Nephron progenitor cell (in vitro differentiated cells): ENCODE results near the gene DDX55.

Experiments
- DNase-seq: peaks from one replicate; pipeline ENCODE4 v3.0.0; 2021
- H3K27ac Mint-ChIP-seq: 2 replicates; pipeline ENCODE4 v1.8.0; 2021; ENCODE audit warnings: mild to moderate bottlenecking, moderate library complexity, mixed read lengths
- H3K27me3 Mint-ChIP-seq: 2 replicates; pipeline ENCODE4 v1.8.0; 2021; ENCODE audit warnings: mild to moderate bottlenecking, low read depth, mixed read lengths; ENCODE audit not compliant: poor library complexity
- H3K36me3 Mint-ChIP-seq: 2 replicates; pipeline ENCODE4 v1.8.0; 2021; ENCODE audit warnings: low read depth, mixed read lengths
- H3K4me1 Mint-ChIP-seq: 2 replicates; pipeline ENCODE4 v1.8.0; 2021; ENCODE audit warnings: mixed read lengths
- H3K4me3 Mint-ChIP-seq: 2 replicates; pipeline ENCODE4 v1.8.0; 2021; ENCODE audit warnings: mild to moderate bottlenecking, moderate library complexity, mixed read lengths
- H3K9me3 Mint-ChIP-seq: 2 replicates; pipeline ENCODE4 v1.8.0; 2021; ENCODE audit warnings: mild to moderate bottlenecking, moderate library complexity, mixed read lengths
- TF ChIP-seq, protein P1 (sequence below): fragments of 200-600 bp; sonication (generic); IDR thresholded peaks from 2 replicates; pipeline ENCODE4 v1.5.0; 2021; ENCODE audit warnings: antibody characterized with exemption

DDX55 gene

GRCh38 chr12:123634142-123634561 is 32.3 kb downstream of the DDX55 start:
- peaks cover 3% of the 10 kb centered on the region for H3K27me3 Mint-ChIP-seq
- peak; percentile 6 for DNase-seq
- peak overlapping the region; percentile 99 for H3K4me3 Mint-ChIP-seq
- TF ChIP-seq, protein P1, sequence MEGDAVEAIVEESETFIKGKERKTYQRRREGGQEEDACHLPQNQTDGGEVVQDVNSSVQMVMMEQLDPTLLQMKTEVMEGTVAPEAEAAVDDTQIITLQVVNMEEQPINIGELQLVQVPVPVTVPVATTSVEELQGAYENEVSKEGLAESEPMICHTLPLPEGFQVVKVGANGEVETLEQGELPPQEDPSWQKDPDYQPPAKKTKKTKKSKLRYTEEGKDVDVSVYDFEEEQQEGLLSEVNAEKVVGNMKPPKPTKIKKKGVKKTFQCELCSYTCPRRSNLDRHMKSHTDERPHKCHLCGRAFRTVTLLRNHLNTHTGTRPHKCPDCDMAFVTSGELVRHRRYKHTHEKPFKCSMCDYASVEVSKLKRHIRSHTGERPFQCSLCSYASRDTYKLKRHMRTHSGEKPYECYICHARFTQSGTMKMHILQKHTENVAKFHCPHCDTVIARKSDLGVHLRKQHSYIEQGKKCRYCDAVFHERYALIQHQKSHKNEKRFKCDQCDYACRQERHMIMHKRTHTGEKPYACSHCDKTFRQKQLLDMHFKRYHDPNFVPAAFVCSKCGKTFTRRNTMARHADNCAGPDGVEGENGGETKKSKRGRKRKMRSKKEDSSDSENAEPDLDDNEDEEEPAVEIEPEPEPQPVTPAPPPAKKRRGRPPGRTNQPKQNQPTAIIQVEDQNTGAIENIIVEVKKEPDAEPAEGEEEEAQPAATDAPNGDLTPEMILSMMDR = no peak
- peaks cover 25% of the 10 kb centered on the region for H3K4me1 Mint-ChIP-seq
- no peaks in the 10 kb centered on the region for H3K9me3 Mint-ChIP-seq
- H3K27ac Mint-ChIP-seq = peak overlapping the region; percentile 99
- peaks cover 17% of the 10 kb centered on the region for H3K36me3 Mint-ChIP-seq

DNA sequence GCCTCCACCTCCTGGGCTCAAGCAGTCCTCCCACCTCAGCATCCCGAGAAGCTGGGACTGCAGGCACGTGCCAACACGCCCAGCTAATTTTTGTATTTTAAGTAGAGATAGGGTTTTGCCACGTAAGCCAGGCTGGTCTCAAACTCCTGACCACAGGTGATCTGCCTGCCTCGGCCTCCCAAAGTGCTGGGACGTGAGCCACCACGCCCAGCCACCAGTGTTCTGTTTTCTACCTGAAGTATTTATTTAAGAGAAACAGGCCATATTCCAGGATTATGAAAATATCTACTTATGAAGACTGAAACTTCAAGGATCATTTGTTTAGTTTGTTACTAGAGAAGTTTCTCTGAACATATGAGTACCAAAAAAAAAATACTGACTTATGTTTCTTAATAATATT is 42.0 kb downstream of the DDX55 start:
- Mint-ChIP-seq H3K4me1 (no peaks in the 10 kb centered on the region), H3K4me3 (no peak overlapping the region), H3K27me3 (no peaks in the 10 kb centered on the region), H3K36me3 (peaks cover 43% of the 10 kb centered on the region), H3K27ac (no peak overlapping the region), H3K9me3 (no peaks in the 10 kb centered on the region)
- DNase-seq = no peak
- TF ChIP-seq, protein P1 = no peak

DNA sequence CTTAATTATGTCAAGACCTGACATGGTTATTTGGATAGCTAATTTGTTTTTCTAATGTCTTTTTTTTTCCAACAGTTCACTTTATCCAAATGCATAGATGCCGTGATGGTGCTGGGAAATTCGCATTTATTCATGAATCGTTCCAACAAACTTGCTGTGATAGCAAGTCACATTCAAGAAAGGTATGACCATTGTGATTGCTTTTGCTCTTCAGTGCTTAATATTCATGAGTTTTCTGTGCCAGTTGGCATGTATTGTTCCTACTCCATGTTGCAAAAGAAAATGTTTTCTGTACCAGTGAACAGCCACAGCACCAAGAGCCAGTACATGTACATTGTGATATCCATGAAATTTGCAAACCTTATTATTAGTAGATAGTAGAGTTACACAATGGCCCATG is 43.5 kb downstream of the DDX55 start:
- no peak overlapping the region for H3K27ac Mint-ChIP-seq
- H3K27me3 Mint-ChIP-seq = no peaks in the 10 kb centered on the region
- no peak for DNase-seq
- TF ChIP-seq, protein P1 = no peak
- H3K36me3 Mint-ChIP-seq = peaks cover 45% of the 10 kb centered on the region
- H3K4me1 Mint-ChIP-seq = no peaks in the 10 kb centered on the region
- no peaks in the 10 kb centered on the region for H3K9me3 Mint-ChIP-seq
- no peak overlapping the region for H3K4me3 Mint-ChIP-seq

- DNase-seq = no peak
- TF ChIP-seq, protein P1 = no peak
- H3K9me3 Mint-ChIP-seq = no peaks in the 10 kb centered on the region
These were observed 44.0 kb downstream of the DDX55 start for GRCh38 chr12:123645878-123646277.

GRCh38 chr12:123648401-123648800 is 46.5 kb downstream of the DDX55 start:
- Mint-ChIP-seq H3K4me1 (no peaks in the 10 kb centered on the region), H3K27ac (no peak overlapping the region), H3K4me3 (no peak overlapping the region), H3K36me3 (peaks cover 47% of the 10 kb centered on the region), H3K27me3 (no peaks in the 10 kb centered on the region), H3K9me3 (no peaks in the 10 kb centered on the region)
- TF ChIP-seq, protein P1 = no peak
- DNase-seq = no peak

More at GRCh38 chr12:123645878-123646277, 44.0 kb downstream of the DDX55 start:
- H3K4me3 Mint-ChIP-seq = no peak overlapping the region
- H3K4me1 Mint-ChIP-seq = no peaks in the 10 kb centered on the region
- no peaks in the 10 kb centered on the region for H3K27me3 Mint-ChIP-seq
- H3K36me3 Mint-ChIP-seq = peaks cover 46% of the 10 kb centered on the region
- H3K27ac Mint-ChIP-seq = no peak overlapping the region

GRCh38 chr12:123654129-123654701 is 52.3 kb downstream of the DDX55 start:
- Mint-ChIP-seq H3K27ac (no peak overlapping the region), H3K9me3 (no peaks in the 10 kb centered on the region), H3K4me3 (no peak overlapping the region), H3K4me1 (no peaks in the 10 kb centered on the region), H3K27me3 (no peaks in the 10 kb centered on the region), H3K36me3 (peaks cover 32% of the 10 kb centered on the region)
- no peak for DNase-seq
- TF ChIP-seq, protein P1 = no peak
